Measurements from ENCODE around the gene EPB41. TPM values are rescaled to one million over a fixed set of nuclear protein-coding genes. Genes with fewer than 3 reads are reported as not detected.
"Not testable (repeated sequence)": the region's sequence is repeated elsewhere in the genome, so short reads cannot be mapped to it uniquely, and the experiment has no call there.

The EPB41 gene
- total RNA-seq, result 10 to 100 TPM; 77.1 to 86.7 TPM

DNA sequence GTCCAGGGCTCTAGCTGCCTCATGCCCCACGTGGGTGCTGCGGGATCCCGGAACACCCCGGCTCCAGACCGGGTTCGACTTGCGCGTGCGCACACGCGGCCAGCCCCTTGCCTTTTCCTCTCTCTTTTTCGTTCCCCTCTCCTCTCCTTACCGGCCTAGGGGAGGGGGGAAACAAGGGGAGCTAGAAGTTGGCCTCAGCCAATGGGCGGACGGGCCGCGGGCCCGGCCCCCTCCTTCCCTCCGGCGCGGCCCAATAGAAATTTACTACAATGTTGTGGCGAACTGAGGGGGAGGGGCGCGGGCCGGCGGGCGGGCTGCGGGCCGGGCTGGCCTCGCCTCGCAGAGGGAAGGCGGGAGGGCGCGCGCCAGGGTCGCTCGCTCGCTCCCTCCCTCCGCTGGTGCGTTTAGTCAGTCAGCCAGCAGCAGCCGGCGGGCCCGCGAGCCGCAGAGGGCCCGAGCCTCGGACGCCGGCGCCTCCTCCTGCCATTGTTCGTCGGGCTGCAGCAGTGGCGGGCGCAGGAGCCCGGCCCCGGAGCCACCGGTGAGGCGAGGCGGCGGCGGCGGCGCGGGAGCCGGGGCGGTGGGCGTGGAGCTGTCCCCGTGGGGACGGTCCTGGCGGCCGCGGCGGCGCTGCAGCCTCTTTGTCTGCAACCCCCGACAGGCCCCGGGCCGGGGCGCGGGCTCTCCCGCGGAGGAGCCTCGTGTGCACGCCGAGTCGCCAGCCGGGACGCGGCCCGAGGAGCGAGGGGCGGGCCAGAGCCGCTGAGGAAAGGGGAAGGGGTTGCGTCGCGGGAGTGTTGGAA lies at the start of gene EPB41:
TSS of gene EPB41 (plus strand) at position 342 of the 803 bp plus-strand sequence. CDS start 72,869 bp downstream, outside the sequence.
- Mint-ChIP-seq H3K36me3 (peaks cover 6% of the 10 kb centered on the region), H3K4me3 (peak within 1 kb of the TSS; percentile 96), H3K4me1 (peaks cover 46% of the 10 kb centered on the region), H3K27ac (peak within 1 kb of the TSS; percentile 96), H3K27me3 (no peaks in the 10 kb centered on the region), H3K9me3 (no peaks in the 10 kb centered on the region)
- DNase-seq, result peak; percentile 93

DNA sequence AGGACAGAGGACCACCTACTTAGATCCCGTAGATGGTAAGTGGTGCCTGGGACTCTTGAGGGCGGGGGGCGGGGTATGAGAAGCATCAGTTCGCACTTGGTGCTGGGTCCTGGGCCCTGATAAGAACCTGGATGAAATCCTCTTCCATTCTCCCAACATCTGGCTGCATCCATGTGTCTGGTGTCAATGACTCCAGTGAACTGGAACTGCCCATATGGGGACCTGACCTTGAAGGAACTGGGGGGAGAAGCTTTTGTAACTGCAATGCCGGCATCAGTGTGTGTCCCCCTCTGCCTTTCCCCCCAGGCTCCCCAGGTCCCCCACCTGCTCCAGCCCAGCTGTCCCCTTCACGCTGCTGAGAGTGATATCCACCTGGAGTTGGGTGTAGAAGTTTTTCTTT lies 49.7 kb upstream of the EPB41 start:
- Mint-ChIP-seq H3K4me1 (no peaks in the 10 kb centered on the region), H3K27ac (no peak overlapping the region), H3K9me3 (no peaks in the 10 kb centered on the region), H3K4me3 (no peak overlapping the region), H3K27me3 (no peaks in the 10 kb centered on the region), H3K36me3 (no peaks in the 10 kb centered on the region)
- no peak for DNase-seq

DNA sequence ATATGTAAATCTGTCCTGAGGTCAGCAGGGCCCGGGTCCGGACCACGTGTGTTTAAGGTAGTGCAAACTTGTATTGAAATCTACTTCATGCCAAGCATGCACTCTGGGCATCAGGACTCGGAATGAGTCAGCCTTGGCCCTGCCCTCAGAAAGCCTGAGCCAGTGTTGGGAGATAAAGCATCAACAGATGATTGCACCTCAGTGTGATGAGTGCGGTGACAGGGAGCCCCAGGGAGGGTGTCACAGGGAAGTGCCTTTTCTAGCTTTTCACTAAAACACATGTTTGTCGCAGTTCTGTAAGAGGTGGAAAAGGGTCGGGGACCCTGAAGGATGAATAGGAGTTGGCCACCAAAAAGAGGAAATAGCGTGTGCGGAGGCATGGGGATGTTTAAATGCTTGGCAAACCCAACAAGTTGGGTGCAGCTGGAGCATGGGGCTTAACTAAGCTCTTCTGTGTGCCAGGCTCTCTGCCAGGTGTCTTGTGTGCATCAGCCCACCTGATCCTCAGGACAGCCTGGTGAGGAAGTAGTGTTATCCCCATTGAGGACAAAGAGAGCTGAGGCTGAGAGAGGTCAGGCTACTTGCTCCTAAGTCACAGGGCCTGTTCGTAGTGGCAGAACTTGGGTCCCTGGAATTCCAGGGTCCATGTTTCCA lies 48.2 kb upstream of the EPB41 start:
- H3K36me3 Mint-ChIP-seq, result no peaks in the 10 kb centered on the region
- H3K27me3 Mint-ChIP-seq, result no peaks in the 10 kb centered on the region
- no peak for DNase-seq
- no peak overlapping the region for H3K4me3 Mint-ChIP-seq
- H3K9me3 Mint-ChIP-seq, result no peaks in the 10 kb centered on the region
- H3K27ac Mint-ChIP-seq, result no peak overlapping the region
- H3K4me1 Mint-ChIP-seq, result no peaks in the 10 kb centered on the region

DNA sequence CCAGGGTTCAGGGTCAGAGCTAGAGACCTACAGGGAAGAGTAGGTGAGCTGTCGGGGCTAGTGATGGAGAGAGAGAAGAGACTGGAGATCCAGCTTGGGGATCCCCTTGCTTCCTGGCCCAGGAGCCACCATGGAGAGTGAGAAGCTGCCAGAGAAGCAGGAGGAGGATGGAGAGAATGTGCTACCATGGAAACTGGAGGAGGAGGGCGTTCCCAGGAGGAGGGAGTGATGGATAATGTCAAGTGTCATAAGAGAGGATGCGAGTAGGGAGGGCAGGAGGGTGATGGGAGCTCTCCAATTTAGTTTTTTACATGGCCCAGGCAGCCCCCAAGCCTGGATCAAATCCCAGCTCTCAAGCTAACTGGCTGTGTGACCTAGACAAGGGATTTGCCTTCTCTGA lies 46.5 kb upstream of the EPB41 start:
- no peak overlapping the region for H3K4me3 Mint-ChIP-seq
- no peaks in the 10 kb centered on the region for H3K4me1 Mint-ChIP-seq
- no peak for DNase-seq
- no peaks in the 10 kb centered on the region for H3K9me3 Mint-ChIP-seq
- peaks cover 4% of the 10 kb centered on the region for H3K27me3 Mint-ChIP-seq
- H3K36me3 Mint-ChIP-seq, result no peaks in the 10 kb centered on the region
- no peak overlapping the region for H3K27ac Mint-ChIP-seq

DNA sequence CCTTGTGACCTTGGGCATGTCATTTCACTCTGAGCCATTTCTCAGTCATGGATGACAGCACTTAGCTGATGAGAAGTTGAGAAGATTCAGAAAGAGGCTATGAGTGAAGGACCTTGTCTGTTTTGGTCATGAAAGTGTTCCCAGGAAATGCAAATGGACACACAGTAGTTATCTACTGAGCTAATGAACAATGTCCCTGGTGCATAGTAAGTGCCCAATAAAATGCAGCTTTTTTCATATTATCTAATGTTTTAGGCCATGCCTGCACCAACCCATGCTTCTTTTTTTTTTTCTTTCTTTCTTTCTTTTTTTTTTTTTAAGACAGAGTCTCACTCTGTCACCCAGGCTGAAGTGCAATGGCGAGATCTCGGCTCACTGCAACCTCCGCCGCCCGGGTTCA lies 44.4 kb upstream of the EPB41 start:
- H3K27me3 Mint-ChIP-seq, result peaks cover 4% of the 10 kb centered on the region
- no peaks in the 10 kb centered on the region for H3K36me3 Mint-ChIP-seq
- no peaks in the 10 kb centered on the region for H3K4me1 Mint-ChIP-seq
- H3K4me3 Mint-ChIP-seq, result no peak overlapping the region
- no peak for DNase-seq
- H3K9me3 Mint-ChIP-seq, result no peaks in the 10 kb centered on the region
- no peak overlapping the region for H3K27ac Mint-ChIP-seq

DNA sequence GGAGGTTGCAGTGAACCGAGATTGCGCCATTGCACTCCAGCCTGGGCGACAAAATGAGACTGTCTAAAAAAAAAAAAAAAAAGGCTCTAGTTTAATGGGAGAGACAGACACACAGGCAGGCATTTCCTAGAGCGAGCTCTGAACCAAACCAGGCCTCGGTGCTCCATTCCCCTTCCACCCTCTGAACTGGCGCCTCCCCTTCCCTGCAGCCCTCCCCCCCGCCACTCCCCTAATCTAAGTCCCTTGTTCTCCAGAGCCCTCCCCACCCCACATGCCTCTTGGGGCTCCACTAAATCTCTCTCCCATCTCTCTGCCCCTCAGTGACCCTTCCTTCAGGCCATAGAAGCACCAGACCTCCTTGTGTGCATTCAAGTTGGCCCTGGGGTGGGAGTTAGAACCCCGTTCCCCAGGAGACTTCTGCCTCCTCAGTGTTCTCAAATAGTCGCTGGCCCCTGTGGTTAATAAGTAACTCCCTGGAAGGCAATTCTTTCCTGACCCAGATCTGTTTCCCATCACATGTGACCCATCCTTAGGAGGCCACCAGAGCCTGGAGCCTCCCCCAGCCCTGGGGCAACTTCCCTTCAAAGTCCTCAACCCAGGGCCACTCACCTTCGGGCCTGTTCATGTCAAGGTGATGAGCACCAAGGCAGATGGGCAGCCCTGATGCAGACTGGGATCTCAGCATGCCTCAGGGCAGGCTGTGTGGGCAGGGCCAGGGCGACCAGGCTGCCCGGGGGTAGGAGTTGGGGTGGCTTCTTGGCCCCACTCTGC lies 42.6 kb upstream of the EPB41 start:
- no peaks in the 10 kb centered on the region for H3K9me3 Mint-ChIP-seq
- peaks cover 18% of the 10 kb centered on the region for H3K27me3 Mint-ChIP-seq
- H3K36me3 Mint-ChIP-seq, result no peaks in the 10 kb centered on the region
- no peak overlapping the region for H3K4me3 Mint-ChIP-seq
- DNase-seq, result no peak
- no peak overlapping the region for H3K27ac Mint-ChIP-seq
- no peaks in the 10 kb centered on the region for H3K4me1 Mint-ChIP-seq

DNA sequence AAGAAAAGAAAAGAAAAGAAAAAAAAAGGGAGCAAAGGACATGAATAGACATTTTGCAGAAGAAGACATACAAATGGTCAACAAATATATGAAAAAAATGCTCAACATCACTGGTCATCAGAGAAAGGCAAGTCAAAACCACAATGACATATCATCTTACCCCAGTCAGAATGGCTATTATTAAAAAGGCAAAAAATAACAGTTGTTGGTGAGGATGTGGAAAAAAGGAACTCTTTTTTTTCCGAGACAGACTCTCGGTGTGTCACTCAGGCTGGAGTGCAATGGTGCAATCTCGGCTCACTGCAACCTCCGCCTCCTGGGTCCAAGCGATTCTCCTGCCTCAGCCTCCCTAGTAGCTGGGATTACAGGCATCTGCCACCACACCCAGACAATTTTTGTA lies 39.2 kb upstream of the EPB41 start:
- peaks cover 24% of the 10 kb centered on the region for H3K27me3 Mint-ChIP-seq
- not testable (repeated sequence) for H3K36me3 Mint-ChIP-seq, H3K27ac Mint-ChIP-seq, H3K4me1 Mint-ChIP-seq, H3K4me3 Mint-ChIP-seq, DNase-seq, H3K9me3 Mint-ChIP-seq

DNA sequence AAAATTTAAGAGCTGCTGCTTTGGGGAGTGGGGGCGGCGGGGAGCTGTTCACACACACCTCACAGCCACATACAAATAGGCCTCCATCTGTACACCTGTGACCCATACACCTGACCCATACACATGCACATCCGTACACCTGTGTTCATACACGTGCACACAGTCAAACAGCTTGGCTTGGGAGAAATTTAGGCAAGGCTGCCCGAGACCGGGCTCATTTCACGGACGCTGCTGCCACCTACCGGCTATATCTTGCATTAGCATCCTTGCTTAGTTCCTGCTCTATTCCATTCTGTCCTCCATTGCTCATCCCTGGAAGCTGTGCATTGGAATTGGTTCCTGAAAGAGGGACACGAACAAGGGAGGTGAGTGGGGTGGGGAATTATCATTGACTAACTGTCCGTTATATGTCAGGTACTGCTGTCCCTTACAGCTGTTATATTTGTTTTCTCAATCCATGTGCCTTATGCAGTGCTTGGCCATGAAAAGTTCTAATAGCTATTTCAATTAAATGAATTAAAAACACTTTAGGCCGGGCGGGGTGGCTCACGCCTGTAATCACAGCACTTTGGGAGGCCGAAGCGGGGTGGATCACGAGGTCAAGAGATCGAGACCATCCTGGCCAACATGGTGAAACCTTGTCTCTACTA lies 37.1 kb upstream of the EPB41 start:
- Mint-ChIP-seq H3K27ac (no peak overlapping the region), H3K9me3 (no peaks in the 10 kb centered on the region), H3K27me3 (peaks cover 22% of the 10 kb centered on the region), H3K4me1 (peaks cover 9% of the 10 kb centered on the region), H3K36me3 (no peaks in the 10 kb centered on the region), H3K4me3 (no peak overlapping the region)
- DNase-seq, result peak; percentile 61

DNA sequence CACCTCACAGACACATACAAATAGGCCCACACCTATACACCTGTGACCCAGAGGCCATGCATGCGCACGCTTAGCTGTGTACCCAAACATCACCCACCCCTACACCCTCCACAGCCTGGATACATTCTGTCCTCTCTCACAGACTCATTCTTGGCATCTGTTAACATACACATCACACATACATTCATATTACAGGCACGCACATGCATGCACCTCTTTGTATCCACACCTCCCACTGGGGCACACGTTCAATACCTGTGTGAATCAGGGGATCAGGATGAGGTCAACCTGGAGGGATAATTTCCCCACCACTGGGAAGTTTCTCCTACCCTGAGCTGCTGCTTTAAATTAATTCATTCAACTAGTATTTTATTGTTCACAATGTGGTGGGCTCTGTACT lies 35.6 kb upstream of the EPB41 start:
- no peaks in the 10 kb centered on the region for H3K9me3 Mint-ChIP-seq
- no peak for DNase-seq
- no peak overlapping the region for H3K4me3 Mint-ChIP-seq
- no peak overlapping the region for H3K27ac Mint-ChIP-seq
- H3K36me3 Mint-ChIP-seq, result no peaks in the 10 kb centered on the region
- peaks cover 9% of the 10 kb centered on the region for H3K4me1 Mint-ChIP-seq
- H3K27me3 Mint-ChIP-seq, result peaks cover 20% of the 10 kb centered on the region

DNA sequence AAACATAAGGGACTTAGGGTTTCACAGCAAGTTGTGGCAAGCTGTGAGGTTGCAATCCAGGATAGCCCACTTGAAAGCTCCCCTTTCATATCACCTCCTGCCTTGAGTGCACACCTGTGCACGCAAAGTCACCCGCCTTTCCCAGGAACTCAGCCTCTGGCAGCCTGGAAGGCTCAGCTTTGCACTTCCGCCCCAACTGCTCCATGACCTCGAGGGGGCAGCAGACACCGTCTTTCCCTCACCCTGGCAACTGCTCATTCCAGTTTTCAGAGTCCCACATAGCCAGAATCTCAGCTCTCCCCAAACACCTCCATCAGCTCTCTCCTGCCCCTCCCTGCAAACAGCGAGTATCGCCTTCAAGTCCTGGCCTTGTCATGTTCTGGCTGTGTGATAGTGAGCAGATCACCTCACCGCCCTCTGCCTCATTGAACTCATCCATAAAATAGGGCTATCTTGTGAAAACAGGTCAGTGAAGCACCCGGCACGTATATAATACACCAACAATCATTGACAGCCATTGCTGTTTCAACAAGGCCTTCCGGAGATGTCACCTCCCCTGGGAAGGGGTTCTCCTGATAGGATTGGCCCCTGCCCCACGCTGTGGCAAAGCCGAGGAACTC lies 32.2 kb upstream of the EPB41 start:
- Mint-ChIP-seq H3K4me1 (peaks cover 30% of the 10 kb centered on the region), H3K9me3 (no peaks in the 10 kb centered on the region), H3K27me3 (peaks cover 3% of the 10 kb centered on the region), H3K4me3 (no peak overlapping the region), H3K27ac (no peak overlapping the region), H3K36me3 (no peaks in the 10 kb centered on the region)
- DNase-seq, result peak; percentile 73

DNA sequence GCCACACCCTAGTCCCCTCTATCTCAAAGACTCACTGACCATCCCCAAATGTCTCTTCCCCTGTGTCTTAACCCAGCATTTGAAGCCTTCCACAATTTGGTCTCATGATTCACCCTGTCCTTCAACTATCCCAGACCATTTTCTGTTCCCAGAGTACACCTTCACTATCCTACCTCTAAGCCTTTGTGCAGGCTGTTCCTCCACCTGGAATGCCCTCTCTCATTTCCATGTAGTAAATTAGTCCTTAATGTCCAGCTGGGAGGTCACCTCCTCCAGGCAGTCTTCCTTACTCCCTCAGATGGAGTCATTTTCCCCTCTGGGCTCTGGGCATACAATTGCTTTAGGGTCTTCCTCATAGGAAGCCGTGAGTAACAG lies 31.1 kb upstream of the EPB41 start:
- Mint-ChIP-seq H3K9me3 (no peaks in the 10 kb centered on the region), H3K4me3 (no peak overlapping the region), H3K27ac (no peak overlapping the region)

DNA sequence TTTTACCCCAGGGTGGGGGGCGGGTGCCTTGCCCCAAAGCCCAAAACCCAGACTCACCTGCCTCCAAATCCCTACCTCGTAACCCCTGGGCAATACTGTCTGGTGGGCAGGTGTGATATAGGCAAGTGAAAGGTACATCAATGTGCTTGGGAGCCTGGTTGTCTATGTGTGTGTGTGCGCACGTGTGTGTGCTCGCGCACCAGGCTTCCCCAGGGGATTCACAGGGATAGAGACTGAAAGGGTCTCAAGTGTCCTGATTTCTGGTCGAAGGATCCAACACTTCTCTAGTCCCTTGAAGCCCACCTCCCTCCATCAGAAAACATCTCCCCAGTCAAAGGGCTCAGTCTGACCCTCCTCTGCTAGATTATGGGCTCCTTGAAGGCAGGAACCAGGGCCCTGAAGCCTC lies 28.9 kb upstream of the EPB41 start:
- Mint-ChIP-seq H3K27me3 (no peaks in the 10 kb centered on the region), H3K4me1 (peaks cover 46% of the 10 kb centered on the region), H3K4me3 (no peak overlapping the region), H3K9me3 (no peaks in the 10 kb centered on the region), H3K27ac (no peak overlapping the region), H3K36me3 (no peaks in the 10 kb centered on the region)
- no peak for DNase-seq

More for the DNA sequence above, 31.1 kb upstream of the EPB41 start:
- DNase-seq, result no peak
- H3K36me3 Mint-ChIP-seq, result no peaks in the 10 kb centered on the region
- H3K4me1 Mint-ChIP-seq, result peaks cover 34% of the 10 kb centered on the region
- H3K27me3 Mint-ChIP-seq, result no peaks in the 10 kb centered on the region

DNA sequence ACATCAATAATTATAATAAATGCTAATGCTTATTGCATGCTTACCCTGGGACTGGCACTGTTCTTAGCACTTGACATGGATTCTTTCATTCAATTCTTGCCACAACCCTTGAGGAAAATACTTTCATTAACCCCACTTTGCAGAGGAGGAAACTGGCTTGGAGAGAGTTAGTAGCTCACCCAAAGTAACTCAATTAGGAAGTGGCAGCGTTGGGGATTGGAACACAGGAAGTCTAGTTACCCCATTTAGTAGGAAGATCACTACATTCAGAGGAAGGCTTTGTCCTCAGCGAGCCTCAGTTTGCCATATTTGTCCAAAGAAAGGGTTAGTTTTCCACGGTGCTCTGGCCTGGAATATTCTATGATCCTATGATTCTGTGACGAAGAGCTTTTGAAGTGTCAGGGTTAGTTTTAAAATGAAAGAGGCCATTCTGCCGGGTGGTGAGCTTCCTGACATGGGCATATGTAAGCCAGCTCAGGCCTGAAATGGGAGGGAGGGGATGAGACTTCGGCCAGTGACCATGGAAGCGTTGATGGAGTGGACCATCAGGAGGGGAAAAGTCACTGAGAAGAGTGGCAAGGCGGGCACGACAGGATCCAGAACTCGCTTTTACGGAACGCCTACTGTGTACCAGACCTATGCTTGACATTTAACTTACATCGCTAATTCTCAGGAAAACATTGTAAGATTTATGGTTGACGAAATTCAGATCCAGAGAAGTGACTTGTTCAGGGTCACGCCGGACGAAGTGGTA lies 28.2 kb upstream of the EPB41 start:
- Mint-ChIP-seq H3K4me3 (peak overlapping the region; percentile 83), H3K36me3 (no peaks in the 10 kb centered on the region), H3K4me1 (peaks cover 46% of the 10 kb centered on the region), H3K9me3 (no peaks in the 10 kb centered on the region), H3K27me3 (no peaks in the 10 kb centered on the region), H3K27ac (peak overlapping the region; percentile 93)
- no peak for DNase-seq
